ENCODE results near the gene GADL1.

Gene GADL1

GRCh38 chr3:30738605-30739004 lies 155.9 kb downstream of the GADL1 start:
- Histone ChIP-seq H3K27me3 (replicated peaks; ENCODE audit: control insufficient read depth, insufficient read depth, low read length) (no peaks in the 10 kb centered on the region; the same call in 1 of the 2 replicates), H3K4me3 (replicated peaks; ENCODE audit: low read depth, low read length) (no peak overlapping the region), H3K36me3 (ENCODE audit: control insufficient read depth, insufficient read depth, low read length) (no peaks in the 10 kb centered on the region)
- TF ChIP-seq CTCF (IDR thresholded peaks at IDR 0.05; ENCODE audit: insufficient read depth, low read length, poor library complexity, severe bottlenecking) = no peak
- no peak for DNase-seq (ENCODE audit: extremely low read depth, insufficient read length)

- no peak for DNase-seq (ENCODE audit: extremely low read depth, insufficient read length)
- Histone ChIP-seq H3K27me3 (replicated peaks; ENCODE audit: control insufficient read depth, insufficient read depth, low read length) (no peaks in the 10 kb centered on the region; the same call in 1 of the 2 replicates), H3K4me3 (replicated peaks; ENCODE audit: low read depth, low read length) (no peak overlapping the region), H3K36me3 (ENCODE audit: control insufficient read depth, insufficient read depth, low read length) (no peaks in the 10 kb centered on the region)
- TF ChIP-seq CTCF (IDR thresholded peaks at IDR 0.05; ENCODE audit: insufficient read depth, low read length, poor library complexity, severe bottlenecking) = no peak
Measured at GRCh38 chr3:30737743-30738499, 156.5 kb downstream of the GADL1 start.

GRCh38 chr3:30733696-30734095 lies 160.8 kb downstream of the GADL1 start:
- Histone ChIP-seq H3K36me3 (ENCODE audit: control insufficient read depth, insufficient read depth, low read length) (no peaks in the 10 kb centered on the region), H3K4me3 (replicated peaks; ENCODE audit: low read depth, low read length) (no peak overlapping the region), H3K27me3 (replicated peaks; ENCODE audit: control insufficient read depth, insufficient read depth, low read length) (no peaks in the 10 kb centered on the region; the same call in 1 of the 2 replicates)
- DNase-seq (ENCODE audit: extremely low read depth, insufficient read length) = no peak
- TF ChIP-seq CTCF (IDR thresholded peaks at IDR 0.05; ENCODE audit: insufficient read depth, low read length, poor library complexity, severe bottlenecking) = no peak

- Histone ChIP-seq H3K27me3 (replicated peaks; ENCODE audit: control insufficient read depth, insufficient read depth, low read length) (no peaks in the 10 kb centered on the region; the same call in 1 of the 2 replicates), H3K4me3 (replicated peaks; ENCODE audit: low read depth, low read length) (no peak overlapping the region), H3K36me3 (ENCODE audit: control insufficient read depth, insufficient read depth, low read length) (no peaks in the 10 kb centered on the region)
- DNase-seq (ENCODE audit: extremely low read depth, insufficient read length) = no peak
- no peak for TF ChIP-seq CTCF (IDR thresholded peaks at IDR 0.05; ENCODE audit: insufficient read depth, low read length, poor library complexity, severe bottlenecking)
Measured at GRCh38 chr3:30733209-30733608, 161.3 kb downstream of the GADL1 start.

- TF ChIP-seq CTCF (IDR thresholded peaks at IDR 0.05; ENCODE audit: insufficient read depth, low read length, poor library complexity, severe bottlenecking) = no peak
- no peaks in the 10 kb centered on the region; the same call in 1 of the 2 replicates for H3K27me3 ChIP-seq (replicated peaks; ENCODE audit: control insufficient read depth, insufficient read depth, low read length)
- H3K36me3 ChIP-seq (ENCODE audit: control insufficient read depth, insufficient read depth, low read length) = no peaks in the 10 kb centered on the region
- no peak for DNase-seq (ENCODE audit: extremely low read depth, insufficient read length)
- H3K4me3 ChIP-seq (replicated peaks; ENCODE audit: low read depth, low read length) = no peak overlapping the region
Measured at GRCh38 chr3:30730967-30731366, 163.5 kb downstream of the GADL1 start.
